OCI-LY1 (cell line): ENCODE data around the gene STAG1.

Source experiments
- CTCF ChIP-seq: fragments of 200-600 bp; sonication (generic), shearing (Covaris generic); IDR thresholded peaks from 2 replicates; pipeline ENCODE4 v1.5.1; 2017; ENCODE audit warnings: mild to moderate bottlenecking, antibody characterized with exemption, low read length, moderate library complexity, mixed read lengths
- EZH2 ChIP-seq: fragments of 200-600 bp; sonication (generic), shearing (Covaris generic); IDR thresholded peaks from 2 replicates; pipeline ENCODE4 v1.8.0; 2017; ENCODE audit warnings: borderline replicate concordance, mixed run types, mild to moderate bottlenecking, antibody characterized with exemption, low read length, moderate library complexity, mixed read lengths

- TF ChIP-seq CTCF: no peak
- TF ChIP-seq EZH2: no peak
Measured at GRCh38 chr3:136778865-136779264, 26.7 kb upstream of the STAG1 start.
